ENCODE measurements around the gene TPTE.
"Not testable (repeated sequence)": the region's sequence is repeated elsewhere in the genome, so short reads cannot be mapped to it uniquely, and the experiment has no call there.

The TPTE gene

DNA sequence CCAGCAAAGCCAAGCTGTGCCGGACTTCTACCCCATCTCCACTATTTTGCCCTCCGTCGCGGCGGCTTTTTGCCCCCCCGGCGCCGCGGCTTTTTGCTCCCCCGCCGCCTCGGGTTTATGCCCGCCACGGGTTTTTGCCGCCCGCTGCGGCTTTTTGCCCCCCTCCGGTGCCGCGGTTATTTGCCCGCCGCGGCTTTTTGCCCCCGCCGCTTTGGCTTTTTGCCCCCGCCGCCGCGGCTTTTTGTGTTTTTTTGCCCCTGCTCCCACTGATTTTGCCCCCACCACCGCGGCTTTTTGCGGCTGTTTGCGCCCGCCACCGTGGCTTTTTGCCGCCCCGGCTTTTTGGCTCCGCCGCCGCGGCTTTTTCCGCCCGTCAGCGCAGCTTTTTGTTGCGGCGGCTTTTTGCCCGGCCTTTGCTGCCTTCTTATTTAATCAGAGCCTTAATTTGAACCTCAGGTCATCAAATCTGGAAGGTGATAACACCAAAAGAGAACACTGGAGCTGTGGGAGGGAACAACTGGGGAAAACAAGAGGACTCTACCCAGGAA, 106.0 kb downstream of the TPTE start:
- Histone ChIP-seq H3K27me3 (ENCODE audit: insufficient read depth, low read length) (no peaks in the 10 kb centered on the region), H3K4me3 (ENCODE audit: low read length) (no peak overlapping the region), H3K4me1 (ENCODE audit: insufficient read depth, low read length) (no peaks in the 10 kb centered on the region)

GRCh38 chr21:10629239-10629638, 107.9 kb downstream of the TPTE start:
- not testable (repeated sequence) for H3K27ac ChIP-seq (ENCODE audit: low read length); H3K4me3 ChIP-seq (ENCODE audit: low read length); H3K27me3 ChIP-seq (ENCODE audit: insufficient read depth, low read length); H3K9ac ChIP-seq (ENCODE audit: low read depth, low read length); H3K36me3 ChIP-seq (ENCODE audit: insufficient read depth, low read depth, low read length); H3K4me1 ChIP-seq (ENCODE audit: insufficient read depth, low read length)
- peaks cover 84% of the 10 kb centered on the region for H3K9me3 ChIP-seq (ENCODE audit: insufficient read depth, low read depth, low read length)

More for the DNA sequence above, 106.0 kb downstream of the TPTE start:
- Histone ChIP-seq H3K9ac (ENCODE audit: low read depth, low read length) (no peak overlapping the region), H3K36me3 (ENCODE audit: insufficient read depth, low read depth, low read length) (no peaks in the 10 kb centered on the region), H3K9me3 (ENCODE audit: insufficient read depth, low read depth, low read length) (peaks cover 87% of the 10 kb centered on the region), H3K27ac (ENCODE audit: low read length) (no peak overlapping the region)

- H3K9me3 ChIP-seq (ENCODE audit: insufficient read depth, low read depth, low read length) = peaks cover 81% of the 10 kb centered on the region
- H3K4me1 ChIP-seq (ENCODE audit: insufficient read depth, low read length) = not testable (repeated sequence)
Measured at GRCh38 chr21:10630829-10631228, 109.4 kb downstream of the TPTE start.

GRCh38 chr21:10631316-10631715, 109.9 kb downstream of the TPTE start:
- H3K27ac ChIP-seq (ENCODE audit: low read length); H3K4me3 ChIP-seq (ENCODE audit: low read length); H3K4me1 ChIP-seq (ENCODE audit: insufficient read depth, low read length); H3K36me3 ChIP-seq (ENCODE audit: insufficient read depth, low read depth, low read length); H3K27me3 ChIP-seq (ENCODE audit: insufficient read depth, low read length); H3K9ac ChIP-seq (ENCODE audit: low read depth, low read length): not testable (repeated sequence)
- H3K9me3 ChIP-seq (ENCODE audit: insufficient read depth, low read depth, low read length) = peaks cover 81% of the 10 kb centered on the region

More at GRCh38 chr21:10630829-10631228, 109.4 kb downstream of the TPTE start:
- not testable (repeated sequence) for H3K27me3 ChIP-seq (ENCODE audit: insufficient read depth, low read length); H3K36me3 ChIP-seq (ENCODE audit: insufficient read depth, low read depth, low read length); H3K9ac ChIP-seq (ENCODE audit: low read depth, low read length); H3K27ac ChIP-seq (ENCODE audit: low read length)
- H3K4me3 ChIP-seq (ENCODE audit: low read length) = 0 out of 2 replicates have a peak overlapping the region, but pooled peaks have one; percentile 6

DNA sequence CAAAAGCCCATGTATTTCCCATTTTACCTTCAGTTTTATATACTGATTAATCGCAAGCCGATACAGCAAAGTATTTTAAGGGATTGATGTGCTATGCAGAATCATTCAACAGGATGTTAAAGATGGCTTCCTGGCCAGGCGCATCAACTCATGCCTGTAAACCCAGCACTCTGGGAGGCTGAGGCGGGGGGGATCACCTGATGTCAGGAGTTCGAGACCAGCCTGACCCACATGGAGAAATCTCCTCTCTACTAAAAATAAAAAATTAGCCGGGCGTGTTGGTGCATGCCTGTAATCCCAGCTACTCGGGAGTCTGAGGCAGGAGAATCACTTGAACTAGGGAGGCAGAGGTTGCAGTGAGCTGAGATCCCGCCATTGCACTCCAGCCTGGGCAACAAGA, 116.8 kb downstream of the TPTE start:
- H3K9ac ChIP-seq (ENCODE audit: low read depth, low read length); H3K4me3 ChIP-seq (ENCODE audit: low read length); H3K27me3 ChIP-seq (ENCODE audit: insufficient read depth, low read length); H3K27ac ChIP-seq (ENCODE audit: low read length); H3K36me3 ChIP-seq (ENCODE audit: insufficient read depth, low read depth, low read length); H3K4me1 ChIP-seq (ENCODE audit: insufficient read depth, low read length): not testable (repeated sequence)
- H3K9me3 ChIP-seq (ENCODE audit: insufficient read depth, low read depth, low read length) = peaks cover 81% of the 10 kb centered on the region

- no peak overlapping the region for H3K27ac ChIP-seq (ENCODE audit: low read length)
- H3K9me3 ChIP-seq (ENCODE audit: insufficient read depth, low read depth, low read length) = peaks cover 89% of the 10 kb centered on the region
- no peak overlapping the region for H3K4me3 ChIP-seq (ENCODE audit: low read length)
- H3K9ac ChIP-seq (ENCODE audit: low read depth, low read length) = no peak overlapping the region
- H3K36me3 ChIP-seq (ENCODE audit: insufficient read depth, low read depth, low read length) = no peaks in the 10 kb centered on the region
- no peaks in the 10 kb centered on the region for H3K4me1 ChIP-seq (ENCODE audit: insufficient read depth, low read length)
- no peaks in the 10 kb centered on the region for H3K27me3 ChIP-seq (ENCODE audit: insufficient read depth, low read length)
Measured at GRCh38 chr21:10639123-10639522, 117.7 kb downstream of the TPTE start.

GRCh38 chr21:10639746-10640145, 118.4 kb downstream of the TPTE start:
- H3K4me3 ChIP-seq (ENCODE audit: low read length); H3K27me3 ChIP-seq (ENCODE audit: insufficient read depth, low read length); H3K27ac ChIP-seq (ENCODE audit: low read length); H3K4me1 ChIP-seq (ENCODE audit: insufficient read depth, low read length); H3K36me3 ChIP-seq (ENCODE audit: insufficient read depth, low read depth, low read length); H3K9ac ChIP-seq (ENCODE audit: low read depth, low read length): not testable (repeated sequence)
- H3K9me3 ChIP-seq (ENCODE audit: insufficient read depth, low read depth, low read length) = peaks cover 89% of the 10 kb centered on the region

DNA sequence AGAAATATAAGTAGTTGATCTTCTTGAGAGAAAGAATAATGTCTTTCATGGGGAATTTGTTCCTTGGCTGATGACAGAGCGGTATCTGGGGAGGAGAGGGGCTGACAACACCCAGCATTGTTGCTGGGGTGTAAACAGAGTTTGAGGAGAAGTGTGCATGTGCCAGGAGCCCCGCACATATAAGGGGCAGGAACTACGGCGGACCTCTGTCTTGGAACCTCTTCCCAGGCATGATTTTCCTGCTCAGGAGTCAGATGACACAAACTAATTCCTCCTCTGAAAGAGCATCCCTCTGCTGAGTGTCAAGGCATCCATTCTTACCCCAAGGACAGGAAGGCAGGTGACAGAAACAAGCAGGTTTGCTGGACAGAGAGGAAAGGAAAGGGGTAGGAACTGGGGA, 119.1 kb downstream of the TPTE start:
- Histone ChIP-seq H3K27me3 (ENCODE audit: insufficient read depth, low read length) (no peaks in the 10 kb centered on the region), H3K36me3 (ENCODE audit: insufficient read depth, low read depth, low read length) (no peaks in the 10 kb centered on the region), H3K9ac (ENCODE audit: low read depth, low read length) (no peak overlapping the region), H3K27ac (ENCODE audit: low read length) (no peak overlapping the region), H3K4me1 (ENCODE audit: insufficient read depth, low read length) (no peaks in the 10 kb centered on the region), H3K4me3 (ENCODE audit: low read length) (no peak overlapping the region), H3K9me3 (ENCODE audit: insufficient read depth, low read depth, low read length) (peaks cover 92% of the 10 kb centered on the region)

DNA sequence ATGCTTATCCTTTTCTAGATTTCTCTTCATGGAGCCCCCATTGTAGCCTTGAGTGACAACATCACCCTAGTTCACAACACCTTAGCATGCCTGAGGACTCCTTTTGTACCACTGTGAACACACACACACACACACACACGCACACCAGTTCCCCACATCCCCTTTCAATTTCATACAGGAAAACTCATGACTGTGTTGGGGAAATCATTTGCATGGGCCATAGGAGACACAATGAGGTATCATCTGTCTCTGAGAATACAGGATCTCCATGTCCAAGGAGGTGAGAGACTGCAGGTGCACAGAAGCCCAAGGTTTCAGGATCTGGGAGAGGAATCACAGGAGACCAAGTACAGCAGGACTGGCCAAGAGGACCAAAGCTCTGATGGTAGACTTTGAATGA, 119.7 kb downstream of the TPTE start:
- Histone ChIP-seq H3K4me3 (ENCODE audit: low read length) (no peak overlapping the region; the same call in 1 of the 2 replicates), H3K9me3 (ENCODE audit: insufficient read depth, low read depth, low read length) (peaks cover 93% of the 10 kb centered on the region)

DNA sequence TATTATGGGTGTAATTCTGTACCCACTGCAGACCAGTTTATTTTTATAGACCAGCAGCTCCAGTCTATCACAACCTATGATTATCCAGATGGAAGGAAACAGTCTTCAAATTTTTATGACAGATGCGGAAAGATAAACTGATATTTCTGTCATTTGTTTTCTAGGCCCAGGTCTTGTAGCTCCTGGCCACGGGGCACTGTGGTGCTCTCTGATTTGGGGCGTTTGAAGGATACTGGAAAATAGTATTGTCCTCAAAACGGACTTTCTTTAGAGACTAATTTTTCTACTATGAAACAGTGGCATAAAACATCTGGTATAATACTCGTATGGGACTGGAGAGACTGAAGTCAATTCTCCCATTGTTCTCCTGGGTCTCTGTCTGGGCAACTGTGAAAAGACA, 124.3 kb downstream of the TPTE start:
- H3K4me3 ChIP-seq (ENCODE audit: low read length); H3K36me3 ChIP-seq (ENCODE audit: insufficient read depth, low read depth, low read length); H3K27ac ChIP-seq (ENCODE audit: low read length); H3K27me3 ChIP-seq (ENCODE audit: insufficient read depth, low read length); H3K4me1 ChIP-seq (ENCODE audit: insufficient read depth, low read length); H3K9ac ChIP-seq (ENCODE audit: low read depth, low read length): not testable (repeated sequence)
- peaks cover 53% of the 10 kb centered on the region for H3K9me3 ChIP-seq (ENCODE audit: insufficient read depth, low read depth, low read length)

More for the DNA sequence above, 119.7 kb downstream of the TPTE start:
- no peaks in the 10 kb centered on the region for H3K36me3 ChIP-seq (ENCODE audit: insufficient read depth, low read depth, low read length)
- no peaks in the 10 kb centered on the region for H3K4me1 ChIP-seq (ENCODE audit: insufficient read depth, low read length)
- H3K27me3 ChIP-seq (ENCODE audit: insufficient read depth, low read length) = no peaks in the 10 kb centered on the region
- no peak overlapping the region for H3K9ac ChIP-seq (ENCODE audit: low read depth, low read length)
- no peak overlapping the region for H3K27ac ChIP-seq (ENCODE audit: low read length)

- H3K9me3 ChIP-seq (ENCODE audit: insufficient read depth, low read depth, low read length) = peaks cover 16% of the 10 kb centered on the region; the same call in 1 of the 2 replicates
Measured at GRCh38 chr21:10649350-10650149, 128.2 kb downstream of the TPTE start.

GRCh38 chr21:10650297-10650696, 128.9 kb downstream of the TPTE start:
- not testable (repeated sequence) for H3K27ac ChIP-seq (ENCODE audit: low read length); H3K27me3 ChIP-seq (ENCODE audit: insufficient read depth, low read length); H3K9me3 ChIP-seq (ENCODE audit: insufficient read depth, low read depth, low read length); H3K4me3 ChIP-seq (ENCODE audit: low read length); H3K36me3 ChIP-seq (ENCODE audit: insufficient read depth, low read depth, low read length); H3K4me1 ChIP-seq (ENCODE audit: insufficient read depth, low read length); H3K9ac ChIP-seq (ENCODE audit: low read depth, low read length)

More at GRCh38 chr21:10649350-10650149, 128.2 kb downstream of the TPTE start:
- not testable (repeated sequence) for H3K27ac ChIP-seq (ENCODE audit: low read length); H3K36me3 ChIP-seq (ENCODE audit: insufficient read depth, low read depth, low read length); H3K9ac ChIP-seq (ENCODE audit: low read depth, low read length); H3K27me3 ChIP-seq (ENCODE audit: insufficient read depth, low read length); H3K4me1 ChIP-seq (ENCODE audit: insufficient read depth, low read length)
- H3K4me3 ChIP-seq (ENCODE audit: low read length) = peak overlapping the region; percentile 13; the same call in 1 of the 2 replicates
